Measurements from ENCODE around the gene PLA2G4F.
A peak's percentile ranks its signal among the peaks of the same experiment; 100 is the strongest.

The PLA2G4F gene

DNA sequence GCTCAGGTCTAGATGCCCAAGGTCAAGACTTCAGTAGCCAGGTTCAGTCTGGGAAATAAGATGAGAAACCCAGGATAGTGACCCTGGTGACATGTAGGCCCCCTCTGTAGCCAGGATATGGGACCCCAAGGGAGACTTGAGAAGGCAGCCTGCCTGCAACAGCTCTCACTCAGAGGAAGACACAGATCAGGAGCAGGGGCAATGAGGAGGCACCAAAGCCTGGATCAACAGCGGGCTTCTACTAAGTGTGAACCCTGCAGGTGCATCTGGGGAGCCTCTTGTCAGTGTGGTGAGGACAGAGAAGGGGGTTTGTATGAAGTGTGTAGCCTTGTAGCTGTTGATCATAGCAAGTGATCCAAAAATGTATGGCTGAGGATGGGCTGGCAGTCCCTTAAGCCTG is 25.4 kb downstream of the PLA2G4F start:
- no peak for DNase-seq

DNA sequence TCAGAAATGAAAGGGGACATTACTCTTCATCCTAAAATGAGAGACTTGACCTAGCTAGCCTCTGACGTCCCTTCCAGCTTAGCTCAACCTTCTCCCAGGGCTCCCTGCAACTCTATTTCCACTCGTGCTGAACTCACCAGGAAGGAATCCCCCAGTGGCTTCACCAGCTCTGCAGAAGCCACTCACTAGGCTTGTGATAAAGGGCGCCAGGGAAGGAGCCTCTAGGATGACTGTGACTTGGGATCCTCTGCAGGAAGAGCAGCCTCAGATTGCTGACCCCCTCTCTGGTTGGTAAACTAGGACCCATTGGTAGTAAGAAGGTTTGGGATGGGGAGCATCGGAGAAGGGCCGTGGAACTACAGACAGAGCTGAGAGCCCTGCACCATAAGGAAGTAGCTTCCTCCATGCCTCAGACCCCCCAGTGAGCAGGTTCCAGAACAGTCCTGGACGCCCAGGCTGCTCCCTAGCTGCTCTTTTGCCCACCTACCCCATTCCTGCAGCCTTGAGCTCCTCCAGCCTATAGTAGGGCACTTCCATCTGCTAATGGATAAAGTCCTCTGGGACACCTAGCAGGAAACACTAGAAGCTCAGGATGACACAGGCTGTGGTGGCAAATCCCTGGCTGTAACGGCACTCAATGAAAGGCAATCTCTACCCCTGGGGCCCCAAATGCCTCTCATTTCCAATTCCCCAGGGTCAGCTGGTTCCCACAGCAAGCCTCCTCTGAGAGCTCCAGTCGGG is 26.0 kb downstream of the PLA2G4F start:
- DNase-seq: peak; percentile 83

DNA sequence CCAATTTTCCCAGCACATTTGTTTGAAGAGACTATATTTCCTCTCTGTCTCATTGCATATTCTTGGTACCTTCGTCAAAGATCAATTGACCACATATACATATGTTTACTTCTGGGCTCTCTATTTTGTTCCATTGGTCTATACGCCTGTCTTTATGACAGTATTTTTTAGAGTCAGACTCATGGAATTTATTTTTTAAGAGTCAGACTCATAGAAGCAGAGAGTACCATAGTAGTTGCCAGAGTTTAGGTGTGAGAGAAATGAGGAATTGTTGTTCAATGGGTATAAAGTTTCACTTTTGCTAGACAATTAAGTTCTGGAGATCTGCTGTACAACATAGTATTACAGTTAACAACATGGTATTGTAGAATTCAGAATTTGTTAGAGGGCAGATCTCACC is 27.1 kb downstream of the PLA2G4F start:
- DNase-seq: no peak

DNA sequence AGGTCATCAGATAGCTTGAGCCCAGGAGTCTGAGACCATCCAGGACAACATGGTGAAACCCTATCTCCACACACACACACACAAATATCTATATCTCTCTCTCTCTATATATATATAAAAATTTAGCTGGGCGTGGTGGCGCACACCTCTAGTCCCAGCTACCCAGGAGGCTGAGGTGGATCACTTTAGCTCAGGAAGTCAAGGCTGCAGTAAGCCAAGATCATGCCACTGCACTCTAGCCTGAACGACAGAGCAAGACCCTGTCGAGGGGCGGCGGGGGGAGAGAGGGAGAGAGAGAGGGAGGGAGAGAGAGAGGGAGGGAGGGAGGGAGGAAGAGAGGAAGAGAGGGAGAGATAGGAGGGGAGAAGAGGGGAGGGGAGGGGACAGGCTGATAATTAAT is 28.0 kb downstream of the PLA2G4F start:
- DNase-seq: no peak

DNA sequence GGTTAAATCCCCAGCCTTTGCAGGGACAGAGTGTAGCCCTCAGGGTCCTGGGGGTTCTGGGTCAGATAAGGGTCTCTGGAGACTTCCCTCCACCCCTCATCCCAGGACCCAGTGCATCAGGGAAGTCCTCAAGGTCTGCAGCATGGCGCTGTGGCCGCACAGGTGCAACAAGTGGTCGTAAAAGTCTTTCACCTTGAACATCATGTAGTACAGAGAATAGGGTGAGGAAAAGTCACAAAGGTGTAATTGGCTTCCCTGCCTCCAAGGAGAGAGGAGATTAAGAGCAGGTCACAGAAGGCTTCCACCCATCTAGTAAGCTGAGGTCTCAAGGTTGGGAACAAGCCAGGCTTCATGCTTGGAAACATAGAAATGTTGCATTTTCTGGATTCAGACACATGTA is 32.9 kb downstream of the PLA2G4F start:
- DNase-seq: no peak

DNA sequence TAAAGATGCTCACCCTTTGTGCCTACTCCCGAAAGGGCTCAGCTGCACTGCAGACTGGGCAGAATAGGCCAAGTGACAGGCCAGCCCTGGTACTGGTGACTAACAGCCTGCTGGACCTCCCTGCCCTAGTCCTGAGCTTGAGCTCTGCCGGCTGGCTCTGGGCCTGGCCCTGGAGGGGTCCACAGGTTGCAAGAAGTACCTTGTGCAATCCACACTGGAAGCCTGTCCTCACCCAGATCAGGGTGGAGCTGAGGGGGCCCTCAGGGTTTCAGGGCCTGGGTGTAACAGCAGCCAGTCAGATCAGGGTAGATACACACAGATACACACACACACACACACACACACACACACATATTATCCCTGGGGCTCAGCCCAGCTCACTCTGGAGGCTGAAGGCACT is 34.8 kb downstream of the PLA2G4F start:
- no peak for DNase-seq

DNA sequence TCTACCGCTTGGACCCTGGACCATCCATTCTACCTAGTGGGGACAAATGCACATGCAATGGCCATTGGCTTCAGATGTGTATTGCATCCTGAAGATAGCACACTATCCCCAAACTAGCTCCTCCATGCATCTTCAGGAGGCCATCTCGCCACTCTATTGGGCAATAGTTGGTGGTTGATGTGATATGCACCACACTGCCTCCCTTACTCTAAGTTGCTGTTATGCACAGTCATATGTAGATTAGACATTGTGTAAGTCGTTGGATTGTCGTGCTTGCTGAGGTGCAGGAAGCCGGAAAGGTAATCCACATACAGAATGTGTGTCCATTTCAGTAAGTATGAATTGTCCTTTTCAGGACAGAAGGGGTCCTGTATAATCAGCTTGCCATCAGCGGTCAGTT is 35.4 kb downstream of the PLA2G4F start:
- no peak for DNase-seq

- no peak for DNase-seq
Measured at GRCh38 chr15:42120285-42120684, 36.2 kb downstream of the PLA2G4F start.

- DNase-seq: peak; percentile 59
Measured at GRCh38 chr15:42119446-42119760, 37.0 kb downstream of the PLA2G4F start.

- DNase-seq: peak; percentile 21
Measured at GRCh38 chr15:42118650-42119445, 37.6 kb downstream of the PLA2G4F start.

DNA sequence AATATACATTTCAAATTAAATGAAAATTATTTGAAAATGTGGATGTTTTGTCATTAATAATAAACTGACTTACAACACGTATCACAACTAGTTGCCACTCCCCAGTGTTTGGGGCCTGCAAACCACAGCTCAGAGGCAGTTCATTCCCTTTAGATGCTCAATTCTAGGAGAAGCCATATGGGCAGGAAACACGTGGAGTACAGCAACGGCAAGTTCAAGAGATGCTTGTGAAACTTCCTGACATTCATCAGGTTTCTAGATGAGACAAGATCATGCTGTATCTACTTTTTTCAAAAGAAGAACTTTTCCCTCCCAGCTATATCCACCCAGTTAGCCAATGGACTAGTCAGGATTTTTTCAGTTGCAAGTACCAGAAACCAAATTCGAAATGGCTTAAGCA is 44.5 kb downstream of the PLA2G4F start:
- no peak for DNase-seq

GRCh38 chr15:42110367-42110766 is 46.1 kb downstream of the PLA2G4F start:
- DNase-seq: no peak

DNA sequence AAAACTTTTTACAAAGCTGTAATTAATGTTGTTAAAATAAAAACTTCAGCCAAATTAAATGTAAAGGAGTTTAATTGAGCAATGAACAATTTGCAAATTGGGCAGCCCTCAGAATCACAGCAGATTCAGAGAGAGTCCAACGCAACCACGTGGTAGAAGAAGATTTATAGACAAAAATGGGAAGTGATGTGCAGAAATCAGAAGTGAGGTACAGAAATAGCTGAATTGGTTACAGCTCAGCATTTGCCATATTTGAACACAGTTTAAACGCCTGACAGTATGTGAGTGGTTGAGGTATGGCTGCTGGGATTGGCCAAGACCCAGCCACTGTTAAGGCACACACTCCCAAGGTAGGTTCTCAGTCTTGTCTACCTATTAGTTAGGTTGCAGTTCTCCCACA is 47.6 kb downstream of the PLA2G4F start:
- DNase-seq: no peak

DNA sequence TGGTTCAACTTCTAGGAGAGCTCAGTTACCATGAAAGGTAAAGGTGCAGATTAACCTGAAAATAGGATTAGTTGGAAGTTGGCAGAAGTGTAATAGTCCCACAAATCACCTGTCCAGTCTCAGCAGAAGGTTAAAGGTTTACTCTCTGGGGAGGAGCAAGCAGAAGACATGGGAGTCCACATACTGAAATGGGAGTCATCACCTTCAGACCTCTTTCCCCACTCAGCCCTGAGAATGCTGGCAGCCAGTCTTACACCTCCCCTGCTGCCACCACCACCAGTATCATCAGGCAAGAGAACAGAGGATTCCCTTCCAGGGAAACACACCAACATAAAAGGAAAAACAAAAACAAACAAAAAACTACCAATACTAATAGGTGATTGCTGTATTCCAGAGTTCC is 48.2 kb downstream of the PLA2G4F start:
- no peak for DNase-seq

DNA sequence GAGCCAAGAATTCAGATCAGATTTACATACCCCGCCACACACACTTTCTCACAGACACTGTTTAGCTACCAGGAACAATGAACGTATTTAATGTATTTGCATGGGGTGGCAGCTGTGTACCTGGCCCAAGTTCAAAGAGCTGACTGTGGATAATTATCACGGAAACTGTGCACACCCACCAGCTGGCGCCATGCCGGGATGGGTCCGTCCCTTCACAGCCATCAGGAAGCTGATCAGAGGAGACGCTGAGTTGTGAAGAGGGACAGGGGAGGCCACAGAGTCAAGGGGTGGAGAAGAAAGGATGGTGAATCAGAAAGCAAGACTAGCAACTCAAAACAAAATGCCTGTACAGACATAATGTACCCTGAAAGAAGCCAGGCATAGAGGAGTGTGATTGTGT is 49.0 kb downstream of the PLA2G4F start:
- peak; percentile 91 for DNase-seq

GRCh38 chr15:42106288-42106687 is 50.1 kb downstream of the PLA2G4F start:
- DNase-seq: no peak

DNA sequence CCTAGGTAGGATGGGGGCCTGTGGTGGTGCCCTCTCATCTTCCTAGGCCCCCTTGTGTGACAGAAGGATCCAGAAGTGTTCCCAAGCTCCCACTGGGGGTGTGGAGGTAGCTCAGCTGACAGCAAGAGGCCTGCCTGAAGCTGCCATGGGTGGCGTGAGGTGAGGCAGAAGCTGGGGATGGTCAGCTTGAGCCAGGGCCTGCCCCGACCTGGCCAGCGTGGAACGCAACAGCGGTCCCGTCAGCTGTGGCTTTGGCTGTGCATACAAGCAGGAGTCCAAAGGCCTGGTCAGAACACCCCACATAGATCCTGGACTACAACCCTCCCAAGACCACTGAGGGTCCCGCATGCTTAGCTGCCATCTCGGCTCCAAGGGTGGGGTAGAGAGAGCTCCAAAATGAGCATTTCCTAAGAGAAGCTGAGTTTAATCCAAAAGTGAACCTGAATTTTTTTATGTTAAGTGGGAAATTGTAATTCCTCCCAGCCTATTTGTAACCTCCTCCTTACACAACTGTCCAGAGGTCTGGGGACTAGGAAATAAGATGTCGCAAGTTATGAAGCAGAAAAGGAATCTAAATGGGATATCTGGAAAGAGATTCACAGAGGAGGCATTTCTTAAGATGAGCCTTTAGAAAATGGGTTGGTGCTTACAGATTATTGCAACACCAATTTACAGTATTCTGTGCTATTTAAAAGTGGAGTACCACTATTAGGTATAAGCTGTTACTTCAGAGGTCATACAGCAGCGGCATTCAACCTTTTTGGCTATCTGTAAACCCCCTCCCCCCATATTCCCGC is 52.1 kb downstream of the PLA2G4F start:
- no peak for DNase-seq

DNA sequence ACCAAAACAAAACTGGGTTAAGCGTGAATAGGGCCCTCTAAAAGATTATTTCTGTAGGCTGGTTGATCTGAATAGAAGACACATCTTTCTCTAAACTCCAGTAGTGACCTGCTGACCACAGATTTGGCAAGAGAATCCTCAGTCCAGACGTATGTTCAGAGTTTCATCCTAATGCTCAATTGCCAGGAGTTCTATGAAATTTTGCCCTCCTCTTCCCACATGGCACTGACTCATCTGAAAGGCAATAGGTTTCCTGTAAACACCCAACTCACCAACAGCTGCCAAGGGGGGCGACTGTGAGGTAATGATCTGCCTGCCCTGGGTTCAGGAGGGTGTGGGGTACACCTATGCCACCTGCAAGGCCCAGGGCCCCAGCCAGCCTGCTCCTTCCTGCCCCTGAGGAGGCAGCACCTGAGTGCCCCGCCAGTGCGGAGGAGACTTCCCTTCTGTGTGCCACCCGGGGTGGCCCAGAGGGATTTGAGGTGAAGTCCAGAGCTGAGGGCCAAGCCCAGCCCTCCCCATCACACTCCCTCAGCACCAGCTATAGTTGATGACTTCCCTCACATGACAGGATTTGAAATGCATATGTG is 53.7 kb downstream of the PLA2G4F start:
- no peak for DNase-seq

DNA sequence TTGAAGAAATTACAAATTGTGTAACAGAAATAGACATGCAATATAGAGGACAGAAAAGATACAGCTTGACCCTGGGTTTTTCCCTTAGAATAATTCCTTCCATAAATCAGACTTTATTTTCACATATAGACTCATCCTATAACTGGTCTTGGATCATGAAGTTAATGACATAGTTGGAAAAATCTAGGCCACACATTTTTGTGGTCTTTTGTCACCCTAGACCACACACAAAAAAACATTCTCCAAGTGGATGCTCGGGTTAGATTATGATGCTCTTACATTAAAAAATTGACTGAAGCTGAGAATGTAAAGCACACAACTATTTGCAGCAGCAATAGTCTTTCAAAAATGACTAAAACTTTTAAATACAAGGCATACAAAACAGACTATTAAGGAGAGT is 54.6 kb downstream of the PLA2G4F start:
- DNase-seq: no peak

- DNase-seq: no peak
Measured at GRCh38 chr15:42100021-42100800, 56.2 kb downstream of the PLA2G4F start.

DNA sequence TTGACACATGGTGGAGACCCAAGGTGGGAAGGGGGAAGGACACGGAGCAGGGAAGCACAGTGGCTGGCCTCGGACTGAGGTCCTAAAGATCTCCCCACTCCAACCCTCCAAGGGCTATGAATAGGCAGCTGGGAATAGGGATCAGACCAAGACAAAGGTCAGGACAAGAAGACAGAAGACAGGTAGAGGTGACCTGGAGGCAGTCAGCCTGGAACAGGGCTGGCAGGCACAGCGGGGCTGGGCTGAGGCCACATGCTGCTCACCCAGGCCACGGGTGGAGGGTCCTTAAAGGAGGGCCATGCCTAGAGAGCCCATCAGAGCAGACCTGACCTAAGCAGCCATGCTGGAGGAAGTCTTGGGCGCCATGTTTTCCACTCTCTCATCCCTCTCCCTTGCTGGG is 59.4 kb downstream of the PLA2G4F start:
- DNase-seq: no peak

DNA sequence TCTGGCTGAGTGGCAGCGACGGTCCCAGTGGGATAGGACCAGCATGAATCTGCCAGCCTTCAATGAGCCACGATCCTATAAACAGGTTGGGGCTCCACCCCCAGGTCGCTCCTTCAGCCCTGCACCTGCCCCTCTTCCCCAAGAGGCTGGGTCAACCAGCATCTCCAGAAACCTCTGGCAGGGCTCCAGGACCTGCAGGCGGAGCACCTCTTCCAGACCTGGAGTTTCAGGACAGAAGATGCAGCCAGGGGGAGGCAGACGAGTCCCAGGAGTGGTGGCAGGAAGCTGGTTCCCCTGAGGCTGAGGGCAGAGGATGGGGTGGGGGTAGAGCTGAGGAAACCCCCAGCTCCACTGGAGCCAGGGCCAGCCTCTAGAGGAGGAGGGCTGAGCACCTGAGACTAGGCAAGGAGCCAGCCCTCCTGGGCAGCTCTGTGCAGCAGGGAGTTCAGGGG is 61.9 kb downstream of the PLA2G4F start, which contains the start of gene PLA2G4D:
PLA2G4D (minus strand) TSS at position 51 of the 452 bp plus-strand sequence. CDS start 103 bp downstream, outside the sequence.
- peak; percentile 98 for DNase-seq
